ENCODE results near the gene MOB3A. TPM values are rescaled to one million over a fixed set of nuclear protein-coding genes. Genes with fewer than 3 reads are reported as not detected.
A peak's percentile ranks its signal among the peaks of the same experiment; 100 is the strongest.

MOB3A gene
- total and polyA plus RNA-seq, 4 donors, result 12.5 to 43.6 (median 28.3) TPM

- no peak overlapping the region for H3K4me3 ChIP-seq (ENCODE audit: low read length in 2 of 2)
- no peaks in the 10 kb centered on the region for H3K9me3 ChIP-seq (ENCODE audit: control insufficient read depth, low read length)
- H3K27ac ChIP-seq (ENCODE audit: low read depth in 1 of 2, low read length in 2 of 2), result no peak overlapping the region
- no peaks in the 10 kb centered on the region for H3K27me3 ChIP-seq (ENCODE audit: control insufficient read depth in 1 of 2, insufficient read depth in 2 of 2, low read length in 1 of 2)
- DNase-seq (peak; percentile 63 to 84), ATAC-seq (ENCODE audit: low FRiP score) (no peak)
- 74 to 77% methylated on average over 24 of the region's 24 CpGs for WGBS, 2 donors
- no peaks in the 10 kb centered on the region for H3K4me1 ChIP-seq (ENCODE audit: control insufficient read depth in 1 of 2, insufficient read depth in 2 of 2, low read length in 2 of 2)
- H3K36me3 ChIP-seq (ENCODE audit: control insufficient read depth in 1 of 2, insufficient read depth in 2 of 2, low read length in 1 of 2), result peaks cover 3 to 25% of the 10 kb centered on the region in 2 donors
- intact Hi-C loops (cut with DNase I), result no loop called here
Measured at GRCh38 chr19:2113439-2114211, 17.5 kb upstream of the MOB3A start.

- H3K4me3 ChIP-seq (ENCODE audit: low read length in 2 of 2), result no peak overlapping the region
- no peaks in the 10 kb centered on the region for H3K4me1 ChIP-seq (ENCODE audit: control insufficient read depth in 1 of 2, insufficient read depth in 2 of 2, low read length in 2 of 2)
- peaks cover 3 to 26% of the 10 kb centered on the region in 2 donors for H3K36me3 ChIP-seq (ENCODE audit: control insufficient read depth in 1 of 2, insufficient read depth in 2 of 2, low read length in 1 of 2)
- no peak overlapping the region for H3K27ac ChIP-seq (ENCODE audit: low read depth in 1 of 2, low read length in 2 of 2)
- H3K9me3 ChIP-seq (ENCODE audit: control insufficient read depth, low read length), result no peaks in the 10 kb centered on the region
- 79 to 84% methylated on average over 23 of the region's 23 CpGs for WGBS, 2 donors
- intact Hi-C loops (cut with DNase I), result no loop called here
- DNase-seq (no peak), ATAC-seq (ENCODE audit: low FRiP score) (no peak)
- H3K27me3 ChIP-seq (ENCODE audit: control insufficient read depth in 1 of 2, insufficient read depth in 2 of 2, low read length in 1 of 2), result no peaks in the 10 kb centered on the region
Measured at GRCh38 chr19:2112516-2113320, 16.6 kb upstream of the MOB3A start.

GRCh38 chr19:2111886-2112285 is 15.8 kb upstream of the MOB3A start:
- H3K36me3 ChIP-seq (ENCODE audit: control insufficient read depth in 1 of 2, insufficient read depth in 2 of 2, low read length in 1 of 2), result peaks cover 3 to 24% of the 10 kb centered on the region in 2 donors
- WGBS, 2 donors, result 91 to 92% methylated on average over 20 of the region's 20 CpGs

GRCh38 chr19:2111425-2111824 is 15.3 kb upstream of the MOB3A start:
- Histone ChIP-seq H3K27ac (ENCODE audit: low read depth in 1 of 2, low read length in 2 of 2) (no peak overlapping the region), H3K27me3 (ENCODE audit: control insufficient read depth in 1 of 2, insufficient read depth in 2 of 2, low read length in 1 of 2) (no peaks in the 10 kb centered on the region), H3K4me3 (ENCODE audit: low read length in 2 of 2) (no peak overlapping the region), H3K4me1 (ENCODE audit: control insufficient read depth in 1 of 2, insufficient read depth in 2 of 2, low read length in 2 of 2) (no peaks in the 10 kb centered on the region), H3K36me3 (ENCODE audit: control insufficient read depth in 1 of 2, insufficient read depth in 2 of 2, low read length in 1 of 2) (peaks cover 6 to 20% of the 10 kb centered on the region in 2 donors), H3K9me3 (ENCODE audit: control insufficient read depth, low read length) (no peaks in the 10 kb centered on the region)
- ATAC-seq (ENCODE audit: low FRiP score) (no peak), DNase-seq (no peak)
- WGBS, 2 donors, result 91 to 92% methylated on average over 22 of the region's 22 CpGs
- intact Hi-C loops (cut with DNase I), result no loop called here

More at GRCh38 chr19:2111886-2112285, 15.8 kb upstream of the MOB3A start:
- ATAC-seq (ENCODE audit: low FRiP score) (no peak), DNase-seq (no peak)
- Histone ChIP-seq H3K4me3 (ENCODE audit: low read length in 2 of 2) (no peak overlapping the region), H3K9me3 (ENCODE audit: control insufficient read depth, low read length) (no peaks in the 10 kb centered on the region), H3K27me3 (ENCODE audit: control insufficient read depth in 1 of 2, insufficient read depth in 2 of 2, low read length in 1 of 2) (no peaks in the 10 kb centered on the region), H3K27ac (ENCODE audit: low read depth in 1 of 2, low read length in 2 of 2) (no peak overlapping the region), H3K4me1 (ENCODE audit: control insufficient read depth in 1 of 2, insufficient read depth in 2 of 2, low read length in 2 of 2) (no peaks in the 10 kb centered on the region)
- intact Hi-C loops (cut with DNase I), result no loop called here

DNA sequence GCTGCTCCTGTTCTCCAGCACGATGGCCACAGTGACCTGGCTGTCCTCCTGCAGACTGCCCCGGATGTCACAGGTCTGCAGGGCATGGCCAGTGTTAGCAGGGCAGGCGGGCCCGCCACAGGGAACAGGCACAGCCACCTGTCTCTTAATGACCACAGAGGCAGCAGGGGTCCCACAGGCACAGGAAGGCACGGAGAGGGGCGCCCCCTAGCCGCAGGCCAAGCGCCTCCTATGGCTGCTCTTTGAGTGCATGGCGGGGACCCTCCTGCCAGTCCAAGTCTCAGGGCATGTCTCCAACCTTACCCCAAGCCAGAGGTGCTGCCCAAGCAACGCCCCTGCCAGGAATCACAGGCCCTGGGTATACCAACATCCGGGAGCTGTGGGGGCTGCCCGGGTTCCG is 14.7 kb upstream of the MOB3A start:
- intact Hi-C loops (cut with DNase I), result no loop called here
- Histone ChIP-seq H3K4me1 (ENCODE audit: control insufficient read depth in 1 of 2, insufficient read depth in 2 of 2, low read length in 2 of 2) (no peaks in the 10 kb centered on the region), H3K27ac (ENCODE audit: low read depth in 1 of 2, low read length in 2 of 2) (no peak overlapping the region), H3K36me3 (ENCODE audit: control insufficient read depth in 1 of 2, insufficient read depth in 2 of 2, low read length in 1 of 2) (peaks cover 6 to 18% of the 10 kb centered on the region in 2 donors), H3K4me3 (ENCODE audit: low read length in 2 of 2) (no peak overlapping the region), H3K27me3 (ENCODE audit: control insufficient read depth in 1 of 2, insufficient read depth in 2 of 2, low read length in 1 of 2) (no peaks in the 10 kb centered on the region), H3K9me3 (ENCODE audit: control insufficient read depth, low read length) (no peaks in the 10 kb centered on the region)
- DNase-seq (no peak), ATAC-seq (ENCODE audit: low FRiP score) (no peak)
- 78 to 79% methylated on average over 13 of the region's 13 CpGs for whole genome bisulfite sequencing, 2 donors

DNA sequence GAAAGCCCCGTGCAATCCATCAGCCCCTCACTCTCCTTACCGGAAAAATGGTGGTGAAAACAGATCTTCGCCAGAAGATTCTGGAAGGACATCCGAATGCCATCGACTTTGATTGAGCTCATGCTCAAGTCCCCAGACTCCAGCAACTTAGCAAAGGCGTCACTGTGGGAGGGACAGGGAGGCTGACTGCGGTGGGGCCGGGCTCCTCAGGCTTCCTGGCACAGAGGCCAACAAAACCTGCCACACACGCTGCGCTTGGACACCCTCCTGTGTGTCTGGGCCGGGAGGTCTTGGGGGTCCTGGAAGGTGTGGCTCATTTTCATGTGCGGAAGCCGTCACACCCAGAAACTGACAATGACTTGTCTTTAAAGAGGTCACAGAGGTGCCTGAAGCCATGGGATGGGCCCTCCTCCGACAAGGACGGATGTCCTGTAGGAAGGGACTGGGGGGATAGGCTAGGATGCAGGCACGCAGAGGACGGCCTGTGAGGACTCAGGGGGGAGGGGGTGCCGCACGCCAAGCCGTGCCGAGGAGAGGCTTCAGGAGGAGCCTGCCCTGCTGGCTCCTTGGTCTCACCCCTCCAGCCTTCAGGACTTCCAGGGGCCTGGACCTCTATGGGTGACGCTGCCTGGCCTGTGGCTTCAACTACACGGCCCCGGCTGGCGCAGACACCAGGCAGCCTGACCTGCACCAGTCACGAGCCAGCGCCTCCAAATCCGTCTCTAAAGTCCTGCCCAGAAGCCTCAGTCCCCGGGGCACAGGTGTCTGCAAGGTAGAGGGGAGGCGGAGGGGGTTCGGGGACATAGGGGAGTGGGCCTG is 13.1 kb upstream of the MOB3A start:
- Histone ChIP-seq H3K4me3 (ENCODE audit: low read length in 2 of 2) (no peak overlapping the region), H3K27ac (ENCODE audit: low read depth in 1 of 2, low read length in 2 of 2) (no peak overlapping the region), H3K9me3 (ENCODE audit: control insufficient read depth, low read length) (no peaks in the 10 kb centered on the region), H3K27me3 (ENCODE audit: control insufficient read depth in 1 of 2, insufficient read depth in 2 of 2, low read length in 1 of 2) (no peaks in the 10 kb centered on the region), H3K36me3 (ENCODE audit: control insufficient read depth in 1 of 2, insufficient read depth in 2 of 2, low read length in 1 of 2) (peaks cover 6 to 20% of the 10 kb centered on the region in 2 donors), H3K4me1 (ENCODE audit: control insufficient read depth in 1 of 2, insufficient read depth in 2 of 2, low read length in 2 of 2) (no peaks in the 10 kb centered on the region)
- 89 to 90% methylated on average over 31 of the region's 31 CpGs for WGBS, 2 donors
- no peak for ATAC-seq (ENCODE audit: low FRiP score)
- no peak for DNase-seq
- intact Hi-C loops (cut with DNase I), result no loop called here

DNA sequence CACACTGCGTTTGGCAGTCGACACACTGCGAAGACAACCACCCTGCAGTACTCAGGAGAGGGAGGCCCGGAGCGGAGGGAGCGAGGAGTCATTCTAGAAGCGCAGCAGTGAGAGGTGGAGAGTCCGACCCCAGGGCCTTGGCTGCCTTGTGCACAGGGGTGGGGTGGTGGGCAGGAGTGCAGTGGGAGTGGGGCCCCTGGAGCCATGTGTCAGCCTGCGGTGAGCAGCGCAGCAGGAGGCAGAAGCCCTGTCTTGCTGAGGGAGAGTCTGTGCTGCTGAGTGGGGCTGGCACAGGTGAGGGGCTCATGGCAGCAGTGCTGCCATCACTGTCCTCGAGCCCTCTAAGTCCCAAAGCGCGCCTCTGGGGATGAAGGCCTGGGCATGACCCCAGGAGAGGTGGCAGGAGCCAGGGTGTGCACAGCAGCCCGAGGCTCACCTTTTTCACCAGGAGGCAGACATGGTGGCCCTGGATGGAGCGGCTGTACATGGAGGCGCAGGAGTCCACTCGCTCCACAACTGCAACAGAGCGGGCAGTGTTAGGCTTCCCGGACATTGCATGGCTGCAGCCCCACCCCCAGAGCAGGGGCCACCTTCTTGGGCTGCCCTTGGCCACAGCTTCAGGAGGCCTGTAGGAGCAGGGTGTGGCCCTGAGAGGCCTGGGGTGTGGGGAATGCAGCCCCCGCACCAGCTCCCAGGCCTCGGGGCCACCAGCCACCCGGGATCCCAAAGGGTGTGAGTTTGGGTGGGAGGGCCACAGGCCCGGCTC is 12.3 kb upstream of the MOB3A start:
- peaks cover 6 to 16% of the 10 kb centered on the region in 2 donors for H3K36me3 ChIP-seq (ENCODE audit: control insufficient read depth in 1 of 2, insufficient read depth in 2 of 2, low read length in 1 of 2)
- no peak overlapping the region for H3K27ac ChIP-seq (ENCODE audit: low read depth in 1 of 2, low read length in 2 of 2)
- DNase-seq, result no peak
- WGBS, 2 donors, result 92 to 94% methylated on average over 23 of the region's 23 CpGs
- ATAC-seq (ENCODE audit: low FRiP score), result peak; percentile 5
- no peak overlapping the region for H3K4me3 ChIP-seq (ENCODE audit: low read length in 2 of 2)
- no peaks in the 10 kb centered on the region for H3K27me3 ChIP-seq (ENCODE audit: control insufficient read depth in 1 of 2, insufficient read depth in 2 of 2, low read length in 1 of 2)
- H3K4me1 ChIP-seq (ENCODE audit: control insufficient read depth in 1 of 2, insufficient read depth in 2 of 2, low read length in 2 of 2), result no peaks in the 10 kb centered on the region
- intact Hi-C loops (cut with DNase I), result no loop called here
- no peaks in the 10 kb centered on the region for H3K9me3 ChIP-seq (ENCODE audit: control insufficient read depth, low read length)
